HS-5 (cell line): Measurements from ENCODE around the gene GLRX5.

Experiments used
- DNase-seq: peaks from one replicate; pipeline ENCODE4 v3.0.0-alpha.2; 2012; ENCODE audit warnings: low read depth

GLRX5 gene

GRCh38 chr14:95534299-95535225 is at the start of gene GLRX5:
Gene GLRX5, plus strand, starts transcription at chr14:95535050. Its CDS starts 40 bp downstream, at chr14:95535090.
- peak; percentile 99 for DNase-seq

- DNase-seq = no peak
Measured at GRCh38 chr14:95485222-95485819, 49.5 kb upstream of the GLRX5 start.

- no peak for DNase-seq
Measured at GRCh38 chr14:95486875-95487668, 47.8 kb upstream of the GLRX5 start.

DNA sequence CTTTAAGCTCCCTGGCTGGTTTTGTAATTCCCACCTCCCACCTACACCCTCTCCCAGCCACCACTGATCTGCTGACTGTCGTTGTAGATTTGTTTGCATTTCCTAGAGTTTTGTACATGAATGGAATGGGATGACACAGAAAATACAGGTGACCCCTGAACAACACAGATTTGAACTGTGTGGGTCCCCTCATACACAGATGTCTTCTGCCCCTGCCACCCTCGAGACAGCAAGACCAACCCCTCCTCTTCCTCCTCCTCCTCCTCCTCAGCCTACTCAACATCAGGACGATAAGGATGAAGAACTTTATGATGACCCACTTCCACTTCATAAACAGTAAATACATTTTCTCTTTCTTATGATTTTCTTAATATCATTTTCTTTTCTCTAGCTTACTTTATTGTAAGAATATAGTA is 47.2 kb upstream of the GLRX5 start:
- no peak for DNase-seq

DNA sequence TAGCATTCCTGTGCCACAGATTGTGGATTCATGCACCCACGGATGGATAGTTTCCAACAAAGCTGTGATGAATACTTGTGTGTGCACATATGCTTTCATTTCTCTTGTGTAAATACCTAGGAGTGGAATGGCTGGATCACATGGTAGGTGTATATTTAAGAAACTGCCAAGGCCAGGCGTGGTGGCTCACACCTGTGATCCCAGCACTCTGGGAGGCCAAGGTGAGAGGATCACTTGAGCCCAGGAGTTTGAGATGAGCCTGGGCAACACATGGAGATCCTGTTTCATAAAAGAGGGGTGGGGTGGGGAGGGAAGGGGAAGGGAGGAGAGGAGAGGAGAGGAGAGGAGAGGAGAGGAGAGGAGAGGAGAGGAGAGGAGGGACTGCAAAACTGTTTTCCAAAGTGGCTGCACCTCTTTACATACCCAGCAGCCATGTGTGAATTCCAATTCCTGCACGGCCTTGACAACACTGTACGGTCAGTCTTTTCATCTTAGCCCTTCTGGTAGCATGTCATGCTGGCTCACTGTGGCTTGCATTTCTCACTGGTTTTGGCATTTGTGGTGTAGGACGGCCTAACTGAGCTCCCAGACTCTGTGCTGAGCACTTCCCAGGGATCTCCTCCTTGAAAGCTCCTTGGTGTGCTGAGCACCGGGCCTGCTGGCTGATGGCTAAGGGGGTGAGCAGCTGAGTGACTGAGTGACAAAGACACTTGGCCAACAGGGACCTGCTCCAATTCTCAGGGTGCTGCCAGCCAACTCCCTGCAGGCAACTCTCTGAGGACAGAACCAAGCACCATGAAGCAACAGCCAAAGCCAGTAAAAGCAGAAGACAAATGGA is 46.3 kb upstream of the GLRX5 start:
- DNase-seq = no peak

GRCh38 chr14:95489214-95490137 is 45.4 kb upstream of the GLRX5 start:
- no peak for DNase-seq

- no peak for DNase-seq
Measured at GRCh38 chr14:95490138-95490509, 44.7 kb upstream of the GLRX5 start.

DNA sequence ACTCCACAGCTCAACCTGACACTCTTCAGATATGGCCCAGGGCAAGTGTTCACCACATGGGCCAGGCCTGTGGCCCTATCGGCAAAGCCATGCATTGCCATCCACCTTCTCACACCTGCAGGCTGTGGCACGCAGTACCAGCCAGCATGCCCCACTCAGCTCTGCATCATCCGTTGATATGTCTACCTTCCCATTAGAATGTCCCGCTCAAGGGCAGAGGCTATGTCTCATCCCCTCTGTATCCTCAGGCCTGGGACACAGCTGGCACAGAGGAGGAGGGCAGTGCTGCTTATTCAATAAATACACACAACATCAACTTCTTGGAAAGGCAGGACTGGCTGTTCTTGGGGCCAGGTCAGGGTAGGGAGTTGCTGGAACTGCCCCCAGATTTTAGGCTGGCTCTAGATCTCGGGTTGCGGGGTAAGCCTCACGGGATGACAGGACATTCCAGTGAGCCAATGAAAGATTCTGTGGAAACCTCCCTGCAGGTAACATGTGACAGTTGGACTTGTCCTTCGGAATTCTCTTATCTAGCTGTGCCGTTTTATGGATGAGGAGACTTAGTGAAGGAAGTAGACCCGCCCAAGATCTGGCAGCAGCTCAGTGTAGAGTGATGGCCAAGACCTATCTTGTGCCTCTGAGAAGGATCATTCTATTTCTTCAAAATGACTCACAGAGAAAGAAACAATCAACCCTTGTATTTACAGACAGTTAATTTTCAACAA is 44.0 kb upstream of the GLRX5 start:
- no peak for DNase-seq

DNA sequence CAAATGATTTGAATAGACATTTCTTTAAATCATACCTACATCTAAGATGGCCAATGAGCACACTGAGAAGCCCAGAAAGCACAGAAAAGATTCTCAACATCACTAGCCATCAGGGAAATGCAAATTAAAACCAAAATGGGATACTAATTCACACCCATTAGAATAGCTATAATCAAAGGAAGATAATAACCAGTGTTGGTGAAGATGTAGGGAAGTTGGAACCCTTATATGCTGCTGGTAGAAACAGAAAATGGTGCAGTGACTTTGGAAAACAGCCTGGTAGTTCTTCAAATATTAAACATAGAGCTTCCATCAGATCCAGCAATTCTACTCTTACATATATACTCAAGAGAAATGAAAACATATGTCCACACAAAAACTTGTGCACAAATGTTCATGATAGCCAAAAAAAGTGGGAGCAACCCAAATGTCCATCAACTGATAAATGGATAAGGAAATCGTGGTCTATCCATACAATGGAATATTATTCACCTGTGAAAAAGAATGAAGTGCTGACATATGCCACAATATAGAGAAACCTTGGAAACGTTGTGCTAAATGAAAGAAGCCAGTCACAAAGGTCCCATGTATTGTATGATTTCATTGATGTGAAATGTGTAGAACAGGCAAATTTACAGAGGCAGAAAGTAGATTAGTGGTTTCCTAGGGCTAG is 42.8 kb upstream of the GLRX5 start:
- DNase-seq = no peak

GRCh38 chr14:95493503-95493902 is 41.3 kb upstream of the GLRX5 start:
- no peak for DNase-seq

DNA sequence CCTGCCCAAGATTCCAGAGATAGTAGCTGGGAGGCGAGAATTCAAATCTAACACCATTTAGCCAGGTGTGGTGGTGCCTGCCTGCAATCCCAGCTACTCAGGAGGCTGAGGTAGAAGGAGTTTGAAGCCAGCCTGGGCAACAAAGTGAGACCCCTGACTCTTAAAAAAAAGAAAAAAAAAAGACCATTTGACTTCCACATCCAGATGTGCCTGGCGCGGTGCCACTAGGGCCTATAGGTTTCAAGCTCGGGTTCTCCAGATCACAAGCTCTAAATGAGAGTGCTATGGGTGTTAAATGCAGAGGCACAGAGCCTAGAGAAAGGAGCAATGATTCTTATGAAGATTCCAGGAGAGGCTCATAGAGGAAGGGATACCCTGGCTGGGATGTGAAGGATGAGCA is 40.9 kb upstream of the GLRX5 start:
- no peak for DNase-seq

GRCh38 chr14:95494456-95494855 is 40.4 kb upstream of the GLRX5 start:
- DNase-seq = no peak

DNA sequence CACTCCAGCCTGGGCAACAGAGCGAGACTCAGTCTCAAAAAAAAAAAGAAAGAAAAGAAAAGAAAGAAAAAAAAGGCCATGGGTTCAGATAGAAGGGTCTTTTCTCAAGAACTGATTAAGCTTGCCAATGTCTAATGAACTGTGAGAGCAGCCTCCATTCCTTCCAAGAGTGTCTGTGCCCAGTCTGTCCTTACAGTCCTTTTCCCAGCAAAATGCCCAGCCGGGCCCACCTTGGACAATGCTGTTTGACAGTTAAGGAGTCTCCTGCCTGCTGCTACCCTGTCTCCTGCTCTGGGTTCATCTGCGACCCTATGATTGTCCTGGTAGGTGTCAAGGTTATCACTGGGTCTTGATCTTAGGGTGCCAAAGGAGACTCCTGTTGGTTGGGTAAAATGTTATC is 39.8 kb upstream of the GLRX5 start:
- no peak for DNase-seq

DNA sequence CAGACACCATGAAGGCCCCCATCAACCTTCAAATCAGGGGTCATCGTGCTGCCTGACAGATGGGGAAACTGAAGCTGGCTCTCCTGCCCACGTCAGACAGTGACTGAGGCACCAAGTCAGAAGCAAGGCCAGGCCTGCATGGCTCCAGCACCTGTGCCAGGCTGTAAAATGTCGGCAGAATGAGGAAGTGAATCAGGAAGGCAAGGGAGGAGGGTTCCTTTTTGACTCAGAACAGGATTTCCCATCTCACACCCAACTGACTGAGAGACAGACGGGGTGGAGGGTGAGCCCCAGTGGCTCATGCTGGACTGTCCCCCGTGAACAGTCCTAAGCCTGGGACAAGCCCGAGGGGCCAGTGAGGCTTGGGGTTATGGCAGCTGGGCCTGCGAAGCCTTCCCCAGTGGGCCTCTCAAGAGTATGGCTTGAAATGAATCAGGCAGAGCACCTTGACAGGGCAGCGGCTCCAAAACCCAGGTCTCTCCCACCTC is 39.3 kb upstream of the GLRX5 start:
- DNase-seq = no peak

GRCh38 chr14:95496111-95496681 is 38.7 kb upstream of the GLRX5 start:
- DNase-seq = no peak

DNA sequence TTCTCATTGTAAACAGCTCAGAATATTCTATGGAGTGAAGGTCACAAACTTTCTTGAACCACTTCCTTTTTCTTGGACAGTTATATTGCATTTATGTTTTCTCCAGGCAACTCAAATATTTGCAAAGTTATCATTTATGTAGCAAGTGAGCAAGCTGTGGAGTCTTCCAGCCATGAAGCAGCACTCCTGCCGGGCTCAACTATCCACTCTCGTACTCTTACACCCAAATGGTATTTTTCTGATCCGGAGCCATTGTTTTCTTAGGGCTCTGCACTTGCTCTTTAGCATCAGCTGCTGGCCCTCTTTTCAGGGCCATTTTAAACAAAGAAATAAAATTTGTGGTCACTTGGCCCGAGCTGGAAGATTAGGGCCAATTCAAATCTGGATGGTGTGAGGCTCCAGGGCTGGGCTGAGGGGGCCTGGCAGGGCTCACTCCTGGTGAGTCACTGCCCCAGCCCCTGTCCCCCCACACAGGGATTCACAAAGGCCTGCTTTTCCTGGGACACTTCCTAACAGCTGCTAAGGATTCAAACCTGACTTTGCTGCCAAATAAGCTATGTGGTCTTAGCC is 38.1 kb upstream of the GLRX5 start:
- DNase-seq = no peak

DNA sequence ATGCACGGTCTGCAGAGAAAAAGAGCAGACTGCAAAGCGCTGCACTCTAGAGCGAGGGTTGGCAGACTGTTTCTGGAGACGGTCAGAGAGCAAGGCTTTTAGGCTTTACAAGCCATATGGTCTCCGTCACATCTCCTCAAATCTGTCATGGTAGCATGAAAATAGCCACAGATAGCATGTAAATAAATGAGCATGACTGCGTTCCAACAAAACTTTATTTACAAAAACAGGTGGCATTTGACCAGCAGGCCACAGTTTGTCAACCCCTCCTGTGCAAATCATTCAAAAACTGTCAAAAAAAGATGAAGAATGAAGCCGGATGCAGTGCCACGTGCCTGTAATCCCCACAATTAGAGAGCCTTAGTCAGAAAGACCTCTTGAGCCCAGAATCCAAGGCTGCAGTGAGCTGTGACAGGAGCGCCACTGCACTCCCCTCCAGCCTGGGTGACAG is 37.3 kb upstream of the GLRX5 start:
- no peak for DNase-seq

DNA sequence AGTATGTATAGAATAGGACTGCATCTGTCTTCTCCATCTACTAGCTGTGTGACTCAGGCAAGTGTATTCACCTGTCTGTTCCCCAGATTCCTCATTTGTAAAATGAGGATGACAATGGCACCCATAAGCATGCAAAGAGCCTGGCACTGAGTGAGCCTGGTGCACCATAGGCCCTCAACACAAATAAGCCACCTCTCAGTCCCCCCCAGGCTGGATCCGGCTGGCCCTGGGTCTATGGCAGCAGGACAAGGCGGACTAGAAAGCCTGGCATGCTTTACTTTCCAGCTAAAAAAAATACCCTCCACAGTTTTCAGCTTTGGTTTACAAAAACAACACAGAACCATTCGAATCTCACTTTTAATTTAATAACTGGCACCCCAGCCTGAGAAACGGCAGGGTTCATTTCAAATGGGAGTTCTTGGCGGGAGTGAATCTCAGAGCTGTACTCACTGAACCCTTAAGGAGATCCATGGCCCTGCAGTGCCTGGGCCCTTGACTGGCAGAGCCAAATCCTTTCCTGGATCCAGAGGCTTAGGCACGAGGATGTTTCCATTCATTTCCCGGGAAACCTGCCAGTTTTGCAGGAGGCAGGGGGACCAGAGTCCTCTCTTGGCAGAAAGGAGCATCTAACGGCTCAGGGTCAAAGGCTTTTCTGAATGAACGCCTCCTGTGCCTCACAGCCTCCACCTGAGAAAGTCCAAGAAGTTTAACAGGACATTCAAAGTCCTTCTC is 36.1 kb upstream of the GLRX5 start:
- DNase-seq = no peak
